PC-3 (cell line): ENCODE data around the gene DUSP22. TPM values are rescaled to one million over a fixed set of nuclear protein-coding genes. Genes with fewer than 3 reads are reported as not detected.

Experiments used
- ATAC-seq: fragments of 200-7000 bp; cut with Tn5 transposase; 2 replicates; pipeline ENCODE4 v1.9.1; 2020; ENCODE audit warnings: mild to moderate bottlenecking, moderate library complexity
- BruUV-seq: library from RNA; stranded (reverse); fragments of 400-500 nt; replicated peaks from 2 replicates; lab custom pipeline; 2021; lab: Mats Ljungman, UMichigan
- CTCF ChIA-PET: fragments of 300-600 bp; sonication (Branson Sonifier 250); formaldehyde crosslinking; loops from one replicate; lab custom pipeline; 2022; ENCODE audit warnings: antibody characterized with exemption; lab: Charles Lee
- POLR2A ChIA-PET: fragments of 300-600 bp; sonication (Branson Sonifier 250); formaldehyde crosslinking; loops from one replicate; lab custom pipeline; 2022; ENCODE audit warnings: antibody characterized with exemption; ENCODE audit not compliant: unreplicated experiment; lab: Charles Lee
- DNase-seq: peaks from one replicate; pipeline ENCODE4 v3.0.0-alpha.2; 2015
- H2AFZ ChIP-seq: fragments of 300-600 bp; sonication (generic); 2 replicates; pipeline ENCODE4 v1.6.0; 2016; ENCODE audit warnings: antibody characterized with exemption, low read length
- H3F3A ChIP-seq: fragments of 300-600 bp; sonication (generic); one replicate; pipeline ENCODE4 v1.6.0; 2017; ENCODE audit warnings: antibody characterized with exemption, low read length, control low read depth, mild to moderate bottlenecking; ENCODE audit not compliant: unreplicated experiment
- H3K27ac ChIP-seq: fragments of 300-600 bp; sonication (generic); 2 replicates; pipeline ENCODE4 v1.5.1; 2016; ENCODE audit warnings: mild to moderate bottlenecking, low read length
- H3K27me3 ChIP-seq: fragments of 300-600 bp; sonication (generic); 2 replicates; pipeline ENCODE4 v1.6.1; 2016; ENCODE audit warnings: low read length, mixed read lengths
- H3K36me3 ChIP-seq: fragments of 300-600 bp; sonication (generic); 2 replicates; pipeline ENCODE4 v1.6.1; 2016; ENCODE audit warnings: low read depth, mixed run types, low read length, mixed read lengths
- H3K4me1 ChIP-seq: fragments of 300-600 bp; sonication (generic); 2 replicates; pipeline ENCODE4 v1.5.1; 2016; ENCODE audit warnings: low read length; ENCODE audit not compliant: insufficient read depth
- H3K4me2 ChIP-seq: fragments of 300-600 bp; sonication (generic); 2 replicates; pipeline ENCODE4 v1.6.0; 2016; ENCODE audit warnings: low read length
- H3K4me3 ChIP-seq: fragments of 300-600 bp; sonication (generic); 2 replicates; pipeline ENCODE4 v1.5.1; 2016; ENCODE audit warnings: mild to moderate bottlenecking, low read length, mixed read lengths
- H3K79me2 ChIP-seq: fragments of 300-600 bp; sonication (generic); 2 replicates; pipeline ENCODE4 v1.6.1; 2017; ENCODE audit warnings: low read length, mixed read lengths
- H3K9ac ChIP-seq: fragments of 300-600 bp; sonication (generic); 2 replicates; pipeline ENCODE4 v1.6.0; 2016; ENCODE audit warnings: mild to moderate bottlenecking, low read length
- H3K9me2 ChIP-seq: fragments of 300-600 bp; sonication (generic); replicated peaks from 2 replicates; pipeline ENCODE4 v1.6.1; 2016; ENCODE audit warnings: mixed run types, low read length, mixed read lengths
- H3K9me3 ChIP-seq: fragments of 300-600 bp; sonication (generic); 2 replicates; pipeline ENCODE4 v1.6.1; 2016; ENCODE audit warnings: low read length, mixed read lengths
- H4K20me1 ChIP-seq: fragments of 300-600 bp; sonication (generic); 2 replicates; pipeline ENCODE4 v1.6.1; 2016; ENCODE audit warnings: low read length, mixed read lengths
- CTCF ChIP-seq: fragments of 300-600 bp; sonication (generic); conservative IDR thresholded peaks from 2 replicates; pipeline ENCODE4 v1.5.1; 2017; ENCODE audit warnings: antibody characterized with exemption, low read depth, mild to moderate bottlenecking, low read length
- EZH2 ChIP-seq: fragments of 300-600 bp; sonication (generic); IDR thresholded peaks from one replicate; pipeline ENCODE4 v1.6.1; 2017; ENCODE audit warnings: antibody characterized with exemption, mild to moderate bottlenecking, low read length; ENCODE audit not compliant: unreplicated experiment
- EZH2phosphoT487 ChIP-seq: fragments of 300-600 bp; sonication (generic); IDR thresholded peaks from 2 replicates; pipeline ENCODE4 v1.6.1; 2018; ENCODE audit warnings: mild to moderate bottlenecking, antibody characterized with exemption, low read length, borderline replicate concordance
- intact Hi-C: fragments of 100-400 bp; cut with micrococcal nuclease; formaldehyde crosslinking; loops from 2 replicates; pipeline ENCODE4 v1.9.0; 2023
- total RNA-seq: library from RNA; depleted of rRNA; stranded (reverse); fragments of >200 nt; gene quantifications from 2 replicates; pipeline ENCODE4 v1.2.3, GENCODE V29; 2014

Gene DUSP22
- total RNA-seq, 1 experiment from 2014 or later: 37.8 TPM

- H3K9ac ChIP-seq: no peak overlapping the region
- no peaks in the 10 kb centered on the region for H3K36me3 ChIP-seq
- no peak for TF ChIP-seq EZH2phosphoT487
- no peak for TF ChIP-seq CTCF
- no peak for TF ChIP-seq EZH2
- CTCF ChIA-PET: no interaction called here
- no peaks in the 10 kb centered on the region for H3K27me3 ChIP-seq
- H3K79me2 ChIP-seq: no peaks in the 10 kb centered on the region
- no peak overlapping the region for H3K27ac ChIP-seq
- no TSS peak for BruUV-seq
- no peak for ATAC-seq
- no peaks in the 10 kb centered on the region for H3K9me3 ChIP-seq
- no peak overlapping the region for H3K4me3 ChIP-seq
- no peaks in the 10 kb centered on the region for H3K9me2 ChIP-seq
- no peaks in the 10 kb centered on the region for H4K20me1 ChIP-seq
- peaks cover 6% of the 10 kb centered on the region; the same call in 1 of the 2 replicates for H3K4me1 ChIP-seq
- H2AFZ ChIP-seq: no peak overlapping the region
- intact Hi-C loops: no loop called here
- no peak for DNase-seq
- POLR2A ChIA-PET: no interaction called here
- H3F3A ChIP-seq: no peaks in the 10 kb centered on the region
- no peak overlapping the region for H3K4me2 ChIP-seq
These were observed 36.6 kb downstream of the DUSP22 start for GRCh38 chr6:328924-329323.

GRCh38 chr6:329888-330691 lies 37.8 kb downstream of the DUSP22 start:
- no peak overlapping the region for H3K4me2 ChIP-seq
- no peaks in the 10 kb centered on the region for H3K9me3 ChIP-seq
- no peak for ATAC-seq
- H3K4me3 ChIP-seq: no peak overlapping the region
- no peaks in the 10 kb centered on the region for H3K36me3 ChIP-seq
- no peak overlapping the region for H3K9ac ChIP-seq
- H4K20me1 ChIP-seq: no peaks in the 10 kb centered on the region
- intact Hi-C loops: no loop called here
- no TSS peak for BruUV-seq
- DNase-seq: no peak
- no peaks in the 10 kb centered on the region for H3K9me2 ChIP-seq
- H3K27ac ChIP-seq: no peak overlapping the region
- no peak overlapping the region for H2AFZ ChIP-seq
- CTCF ChIA-PET: no interaction called here
- no peaks in the 10 kb centered on the region for H3F3A ChIP-seq
- TF ChIP-seq EZH2: no peak
- no peak for TF ChIP-seq EZH2phosphoT487
- no peaks in the 10 kb centered on the region for H3K27me3 ChIP-seq
- POLR2A ChIA-PET: no interaction called here
- peaks cover 6% of the 10 kb centered on the region; the same call in 1 of the 2 replicates for H3K4me1 ChIP-seq
- no peaks in the 10 kb centered on the region for H3K79me2 ChIP-seq

GRCh38 chr6:330948-331347 lies 38.7 kb downstream of the DUSP22 start:
- TF ChIP-seq EZH2phosphoT487 (no peak), EZH2 (no peak), CTCF (no peak)
- Histone ChIP-seq H2AFZ (no peak overlapping the region), H3K36me3 (no peaks in the 10 kb centered on the region), H3K4me3 (no peak overlapping the region), H4K20me1 (no peaks in the 10 kb centered on the region), H3K9me2 (no peaks in the 10 kb centered on the region), H3K9me3 (no peaks in the 10 kb centered on the region), H3F3A (no peaks in the 10 kb centered on the region), H3K9ac (no peak overlapping the region), H3K27ac (no peak overlapping the region), H3K4me1 (peaks cover 6% of the 10 kb centered on the region; the same call in 1 of the 2 replicates), H3K4me2 (no peak overlapping the region), H3K79me2 (no peaks in the 10 kb centered on the region), H3K27me3 (no peaks in the 10 kb centered on the region)
- ChIA-PET CTCF (no interaction called here), POLR2A (no interaction called here)
- intact Hi-C loops: no loop called here
- no peak for ATAC-seq
- no peak for DNase-seq
- no TSS peak for BruUV-seq
